ENCODE data around the gene CGA.

DNA sequence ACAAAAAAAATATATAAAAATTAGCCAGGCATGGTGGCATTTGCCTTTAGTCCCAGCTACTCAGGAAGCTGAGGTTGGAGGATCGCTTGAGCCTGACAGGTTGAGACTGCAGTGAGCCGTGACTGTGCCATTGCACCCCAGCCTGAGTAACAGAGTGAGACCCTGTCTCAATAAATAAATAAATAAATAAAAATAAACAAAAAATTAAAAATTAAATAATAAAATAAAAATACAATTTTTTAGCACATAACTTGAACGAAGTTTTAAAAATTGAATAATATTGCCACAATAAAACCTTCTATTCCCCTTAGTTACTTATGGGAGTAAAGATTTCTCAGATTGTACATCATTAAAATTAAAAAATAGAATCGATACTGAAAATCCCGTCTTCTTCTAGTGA lies 29.2 kb upstream of the CGA start:
- no peak for TF ChIP-seq POLR2AphosphoS5 (IDR thresholded peaks at IDR 0.05; ENCODE audit: low read depth, low read length)
- TF ChIP-seq REST (IDR thresholded peaks at IDR 0.05; ENCODE audit: insufficient read depth in 1 of 2, low read depth in 2 of 2, low read length in 2 of 2), result no peak
